Forelimb muscle (tissue), 1 donor: ENCODE measurements around the gene CLEC20A. TPM values are rescaled to one million over a fixed set of nuclear protein-coding genes. Genes with fewer than 3 reads are reported as not detected.

ENCODE experiments used
- DNase-seq: peaks from one replicate; pipeline ENCODE4 v3.0.0-alpha.2; 2013; ENCODE audit warnings: low read depth
- polyA plus RNA-seq: library from polyadenylated mRNA; unstranded; fragments of 120-200 nt; gene quantifications from one replicate; pipeline ENCODE4 v1.2.1, GENCODE V29; 2013; ENCODE audit not compliant: insufficient read length

CLEC20A gene
- polyA plus RNA-seq, 1 donor: not detected

DNA sequence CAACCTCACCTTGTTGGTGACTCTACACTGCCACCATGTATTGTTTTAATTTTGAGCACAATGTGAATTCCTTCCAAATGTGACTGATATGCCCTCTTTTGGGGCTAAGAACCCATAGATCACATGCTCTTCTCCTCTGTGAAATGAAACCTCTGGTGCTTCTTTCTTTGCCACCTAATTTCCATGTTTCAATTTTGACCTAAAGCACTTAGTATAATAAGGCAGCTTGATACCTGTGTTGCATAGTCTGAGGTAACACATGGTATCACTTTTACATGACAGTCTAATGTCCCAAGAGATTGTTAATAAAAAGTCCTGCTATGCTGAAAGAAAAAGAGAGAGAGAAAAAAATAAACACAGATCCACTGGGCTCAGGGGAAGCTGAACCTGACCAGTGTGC, 24.2 kb downstream of the CLEC20A start:
- DNase-seq: no peak

DNA sequence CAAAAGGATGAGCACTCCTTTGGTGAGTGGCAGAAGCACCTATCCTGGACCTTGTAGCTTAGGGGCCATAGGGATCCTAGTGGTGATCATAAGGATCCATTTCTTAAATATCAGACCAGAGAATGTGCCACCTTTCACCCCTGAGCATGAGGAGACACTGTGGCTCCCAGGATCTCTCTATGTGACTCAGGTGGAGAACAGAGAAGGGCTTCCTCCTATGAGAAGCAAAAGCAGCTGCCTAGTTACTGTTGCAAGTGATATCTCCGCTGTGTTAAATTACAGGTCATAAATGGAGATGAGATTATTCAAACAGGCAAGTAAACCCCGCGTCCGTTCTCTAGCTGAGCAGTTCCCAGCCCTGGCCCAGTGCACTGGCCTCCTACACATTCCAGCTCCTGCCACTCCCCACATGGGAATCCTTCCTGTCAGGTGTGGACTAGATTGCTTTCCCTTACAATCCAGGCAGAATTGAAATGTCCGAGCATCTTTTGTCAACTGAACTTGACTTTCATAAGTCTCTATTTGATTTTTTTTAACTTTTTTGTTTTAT, 26.3 kb downstream of the CLEC20A start:
- DNase-seq: no peak

DNA sequence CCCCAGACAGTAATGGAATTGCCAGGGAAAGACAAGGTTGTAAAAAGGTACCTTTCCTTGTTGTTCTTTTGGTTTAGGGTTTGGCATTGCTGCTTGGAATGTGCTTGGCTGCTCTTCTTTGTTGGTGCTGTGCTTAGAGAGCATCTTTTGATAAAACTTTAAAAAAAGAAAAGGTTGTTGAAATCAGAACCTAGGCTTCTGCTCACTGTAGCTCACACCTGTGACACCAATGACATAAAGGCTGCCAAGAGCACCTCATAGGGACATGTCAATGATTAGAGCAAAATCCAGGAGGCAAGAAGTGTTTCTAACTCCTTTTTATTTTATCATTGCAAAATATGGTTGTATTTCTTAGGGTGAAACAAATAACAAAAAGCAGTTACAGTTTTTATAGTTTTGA, 28.9 kb downstream of the CLEC20A start:
- no peak for DNase-seq

DNA sequence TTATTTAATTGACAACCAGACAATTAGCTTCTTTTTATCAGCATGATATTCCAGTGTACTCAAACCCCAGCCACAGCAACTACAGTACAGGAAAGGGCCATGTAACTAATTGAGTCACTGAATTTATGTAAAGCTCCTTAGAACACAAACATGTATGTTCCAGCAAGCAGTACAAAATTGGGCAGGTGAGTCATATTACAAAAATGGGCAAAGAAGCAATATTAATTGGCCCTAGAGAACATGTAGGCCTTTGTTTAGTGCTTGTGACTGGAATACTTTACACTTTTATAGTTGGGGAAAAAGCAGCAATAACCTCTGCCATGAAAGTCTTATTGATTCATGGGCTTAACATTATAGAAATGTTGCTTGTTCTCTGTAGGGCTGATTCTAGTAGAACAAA, 31.8 kb downstream of the CLEC20A start:
- DNase-seq: no peak

DNA sequence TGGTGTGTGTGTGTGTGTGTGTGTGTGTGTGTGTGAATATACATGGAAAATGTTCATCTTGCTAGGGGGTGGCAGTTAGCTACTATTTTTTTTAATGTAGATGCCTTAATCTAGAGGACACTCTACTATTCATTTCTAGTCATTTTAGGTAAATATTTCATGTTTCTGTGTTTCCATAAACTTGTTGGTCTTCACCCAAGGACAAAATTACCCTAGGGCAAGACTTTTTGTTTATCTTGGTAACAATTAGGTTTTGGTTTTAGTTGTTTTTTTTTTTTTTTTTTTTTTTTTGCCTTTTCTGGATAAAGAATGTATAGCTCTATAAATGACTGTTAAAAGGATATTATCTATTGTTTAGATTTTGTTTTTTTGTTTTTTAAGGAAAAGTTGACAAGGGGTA, 32.2 kb downstream of the CLEC20A start:
- no peak for DNase-seq

DNA sequence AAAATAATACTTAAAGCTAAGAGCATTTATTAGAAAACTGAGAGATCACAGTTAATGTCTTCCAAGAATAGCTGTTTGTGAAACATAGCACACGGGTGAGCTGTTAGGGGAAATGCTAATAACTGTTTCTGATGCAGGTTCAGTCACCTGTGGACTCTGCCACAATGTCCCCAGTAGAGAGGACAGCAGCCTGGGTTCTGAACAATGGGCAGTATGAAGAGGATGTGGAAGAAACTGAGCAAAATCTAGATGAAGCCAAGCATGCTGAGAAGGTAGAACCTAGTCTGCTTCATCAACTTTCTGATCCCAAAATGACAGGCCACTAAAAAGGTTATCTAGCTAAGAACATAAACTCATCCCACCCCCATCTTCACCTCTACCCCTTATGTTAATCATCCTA, 32.6 kb downstream of the CLEC20A start:
- no peak for DNase-seq

DNA sequence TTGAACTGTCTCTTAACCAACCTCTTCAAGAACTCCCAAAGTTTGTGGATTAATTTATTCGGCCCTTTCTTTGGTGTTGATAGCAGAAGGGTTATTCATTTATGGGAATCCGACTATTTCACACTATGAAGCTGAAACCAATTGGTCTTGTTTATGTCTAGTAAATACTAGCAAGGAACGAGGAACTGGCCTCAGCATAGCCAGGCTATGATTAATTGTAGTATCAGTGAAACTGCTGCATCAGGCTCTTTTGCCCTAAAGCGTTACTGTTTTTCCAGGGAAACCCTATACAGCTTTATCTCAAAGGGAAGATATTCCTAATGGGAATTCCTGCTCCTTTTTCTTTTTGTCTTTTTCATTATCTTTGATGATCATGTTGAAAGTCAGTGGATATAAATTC, 35.1 kb downstream of the CLEC20A start:
- no peak for DNase-seq

DNA sequence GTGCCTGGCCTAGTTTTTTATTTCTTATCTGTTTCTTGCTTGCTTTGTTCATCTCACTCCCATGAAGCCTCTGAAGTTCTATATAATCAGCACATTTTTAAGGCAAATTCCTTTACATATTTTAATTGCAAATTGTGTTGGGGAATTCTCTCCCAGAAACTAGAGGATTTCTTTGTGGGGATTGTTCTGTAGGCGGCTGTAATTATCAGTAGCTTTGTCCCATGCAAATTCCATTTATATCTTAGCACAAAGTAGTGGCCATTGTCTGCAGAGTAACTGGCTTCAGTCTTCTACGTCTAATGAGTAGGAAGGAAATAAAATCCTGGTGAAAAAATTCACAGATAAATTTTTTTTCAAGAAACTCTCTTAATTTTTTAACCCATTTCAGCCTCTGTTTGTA, 35.7 kb downstream of the CLEC20A start:
- DNase-seq: no peak

DNA sequence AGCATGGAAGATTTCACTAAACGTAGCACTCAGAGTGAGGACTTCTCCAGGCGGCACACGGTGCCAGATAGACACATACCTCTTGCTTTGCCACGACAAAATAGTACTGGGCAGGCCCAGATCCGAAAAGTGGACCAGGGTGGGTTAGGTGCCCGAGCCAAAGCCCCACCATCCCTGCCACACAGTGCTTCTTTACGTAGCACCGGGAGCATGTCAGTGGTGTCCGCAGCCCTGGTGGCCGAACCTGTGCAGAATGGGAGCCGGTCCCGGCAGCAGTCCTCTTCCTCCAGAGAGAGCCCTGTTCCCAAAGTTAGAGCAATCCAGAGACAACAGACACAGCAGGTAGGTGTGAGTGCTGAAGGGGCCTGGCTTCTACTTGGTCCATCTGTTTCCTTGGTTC, 38.6 kb downstream of the CLEC20A start:
- DNase-seq: no peak

DNA sequence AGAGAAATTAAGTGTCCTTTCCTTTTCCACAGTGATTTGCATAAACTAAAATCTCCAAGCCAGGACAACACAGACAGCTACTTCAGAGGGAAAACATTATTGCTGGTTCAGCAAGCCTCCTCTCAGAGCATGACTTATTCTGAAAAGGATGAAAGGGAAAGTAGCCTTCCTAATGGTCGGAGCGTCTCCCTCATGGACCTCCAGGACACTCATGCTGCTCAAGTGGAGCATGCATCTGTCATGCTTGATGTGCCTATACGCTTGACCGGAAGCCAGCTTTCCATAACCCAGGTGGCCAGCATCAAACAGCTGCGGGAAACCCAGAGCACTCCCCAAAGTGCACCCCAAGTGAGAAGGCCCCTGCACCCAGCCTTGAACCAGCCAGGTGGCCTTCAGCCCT, 39.1 kb downstream of the CLEC20A start:
- no peak for DNase-seq

DNA sequence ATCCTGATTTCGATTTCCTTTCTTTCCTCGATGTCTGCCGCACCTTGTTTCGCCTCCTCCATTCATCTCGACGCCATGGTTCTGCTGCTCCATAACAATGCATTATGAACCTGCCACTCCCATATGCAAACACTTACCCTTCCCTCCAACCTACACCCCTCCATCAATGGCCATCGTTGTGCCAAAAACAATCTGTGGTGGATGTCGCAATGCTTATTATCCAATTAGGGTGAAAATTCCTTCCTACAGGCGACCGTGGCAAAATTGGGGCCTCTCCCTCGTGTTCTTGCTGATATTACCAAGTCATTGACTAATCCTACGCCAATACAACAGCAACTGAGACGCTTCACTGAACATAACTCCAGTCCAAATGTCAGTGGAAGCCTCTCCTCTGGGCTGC, 40.3 kb downstream of the CLEC20A start:
- DNase-seq: no peak

DNA sequence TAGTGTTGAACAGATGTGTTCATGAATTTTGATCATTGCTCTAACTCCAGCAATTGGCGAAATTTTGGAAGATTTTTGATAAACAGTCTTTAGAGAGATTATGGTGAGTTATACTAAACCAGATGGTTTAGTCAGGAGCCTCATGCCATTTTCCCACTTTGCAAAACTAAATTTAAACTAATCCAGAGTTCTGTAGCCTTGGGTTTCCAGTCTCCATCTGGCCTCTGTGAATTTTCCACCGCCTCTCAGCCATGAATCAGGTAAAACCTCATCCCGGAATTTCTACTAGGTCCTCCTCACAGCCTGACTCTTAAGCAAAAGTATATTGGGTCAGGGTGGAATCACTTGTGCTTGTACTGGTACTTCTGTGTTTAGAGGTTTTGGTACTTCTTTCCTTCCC, 44.8 kb downstream of the CLEC20A start:
- no peak for DNase-seq

DNA sequence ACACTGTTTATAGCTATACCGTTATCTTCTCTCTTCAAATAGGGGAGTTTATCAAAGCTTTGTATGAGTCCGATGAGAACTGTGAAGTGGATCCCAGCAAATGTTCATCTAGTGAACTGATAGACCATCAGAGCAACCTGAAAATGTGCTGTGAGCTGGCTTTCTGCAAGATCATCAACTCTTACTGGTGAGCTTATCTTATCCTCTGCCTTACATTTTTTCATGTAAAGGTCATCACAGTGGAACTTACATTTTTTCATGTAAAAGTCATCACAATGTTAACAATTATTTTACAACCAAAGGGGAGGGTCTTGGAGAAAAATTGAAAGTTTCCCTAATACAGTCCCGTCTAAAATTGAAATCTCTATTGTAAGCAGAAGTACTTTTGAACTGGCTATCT, 45.2 kb downstream of the CLEC20A start:
- DNase-seq: no peak

DNA sequence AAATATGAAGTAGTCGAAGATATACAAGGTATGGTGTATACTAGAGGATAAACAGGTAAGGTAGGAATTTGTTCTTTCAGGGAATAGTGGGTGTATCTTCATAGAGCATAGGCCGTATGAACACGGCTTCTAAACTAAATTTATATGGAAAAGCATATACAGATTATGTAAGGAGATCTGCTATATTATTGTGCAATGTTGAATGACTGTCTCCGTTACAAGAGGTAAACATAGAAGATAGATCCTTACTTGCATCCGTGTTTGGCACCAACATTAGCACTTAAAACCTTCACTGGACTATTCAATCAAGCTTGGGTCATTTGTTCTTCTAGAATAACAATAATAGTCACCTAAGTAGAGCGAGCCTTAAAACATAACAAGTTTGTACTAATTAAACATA, 45.9 kb downstream of the CLEC20A start:
- no peak for DNase-seq

DNA sequence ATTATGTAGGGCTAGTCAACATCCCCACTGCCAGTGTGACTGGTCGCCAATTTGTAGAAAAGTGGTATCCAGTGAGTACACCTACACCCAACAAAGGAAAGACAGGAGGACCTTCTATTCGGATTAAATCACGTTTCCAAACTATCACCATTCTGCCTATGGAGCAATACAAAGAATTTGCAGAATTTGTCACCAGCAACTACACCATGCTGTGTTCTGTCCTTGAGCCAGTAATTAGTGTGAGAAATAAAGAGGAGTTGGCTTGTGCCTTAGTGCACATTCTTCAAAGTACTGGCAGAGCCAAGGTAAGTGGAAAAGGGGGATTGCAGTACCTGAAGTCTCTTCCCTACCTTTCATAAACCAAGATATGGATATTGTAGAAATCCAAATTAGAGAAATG, 53.8 kb downstream of the CLEC20A start:
- DNase-seq: no peak

DNA sequence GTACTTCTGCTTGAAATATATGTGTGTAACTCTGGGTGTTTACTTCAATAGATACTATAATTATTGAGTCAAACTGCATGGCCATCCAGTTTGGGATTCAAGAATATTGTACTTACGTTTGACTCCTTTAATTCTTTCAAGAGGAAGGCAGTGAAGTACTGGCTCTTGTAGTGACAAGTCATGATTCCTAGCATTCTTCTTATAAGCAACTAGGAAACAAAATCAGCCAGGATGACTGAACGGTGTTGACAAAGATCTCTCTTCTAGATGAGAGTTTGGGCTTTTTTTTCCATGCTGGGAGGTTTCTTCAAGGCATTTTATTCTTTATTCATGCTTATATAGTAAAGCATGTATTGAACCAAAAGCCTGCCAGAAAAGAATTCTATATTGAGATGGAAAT, 58.3 kb downstream of the CLEC20A start:
- DNase-seq: no peak

DNA sequence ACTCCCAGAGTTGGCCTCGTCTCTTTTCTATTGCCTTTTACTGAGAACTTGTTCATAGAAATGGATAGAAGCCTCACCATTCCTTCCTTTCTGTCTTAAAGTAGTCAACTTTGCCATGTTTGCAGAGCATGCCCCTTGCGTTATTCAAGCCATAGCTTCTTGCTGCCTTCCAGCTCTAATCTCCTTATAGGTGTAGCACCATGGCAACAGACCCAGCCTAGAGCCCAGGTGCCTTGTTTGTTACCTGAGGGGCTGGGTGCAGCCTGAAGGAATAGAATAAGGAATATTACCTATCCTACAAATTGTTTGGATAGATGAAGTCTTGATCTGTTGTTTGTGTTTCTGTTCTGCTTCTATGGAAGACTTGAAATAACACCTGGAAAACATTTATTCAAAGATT, 59.9 kb downstream of the CLEC20A start:
- DNase-seq: no peak

DNA sequence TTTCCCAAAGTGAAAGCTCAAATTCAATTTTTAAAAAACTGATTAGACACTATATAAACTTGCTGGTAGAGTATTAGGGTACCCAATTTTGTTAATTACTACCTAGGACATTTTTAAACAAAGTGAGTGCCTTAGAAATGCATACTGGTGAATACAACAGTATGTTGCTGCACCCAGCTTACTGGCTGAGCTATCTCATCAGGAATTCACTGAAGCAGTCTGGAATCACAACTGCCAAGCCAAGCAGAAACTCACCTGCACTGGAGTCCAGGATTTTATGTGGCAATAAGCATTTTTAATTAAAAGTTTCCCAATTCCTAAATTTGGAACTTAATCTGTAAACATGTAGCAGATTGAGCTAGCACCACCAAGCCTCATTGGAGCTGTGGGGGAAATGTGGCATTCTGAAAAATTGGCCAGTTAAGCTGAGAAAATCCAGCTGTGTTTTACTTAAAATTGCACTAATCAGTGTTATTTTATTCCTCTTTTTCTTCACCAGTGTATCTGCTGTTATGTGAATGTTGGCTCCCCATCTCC, 61.8 kb downstream of the CLEC20A start:
- no peak for DNase-seq

DNA sequence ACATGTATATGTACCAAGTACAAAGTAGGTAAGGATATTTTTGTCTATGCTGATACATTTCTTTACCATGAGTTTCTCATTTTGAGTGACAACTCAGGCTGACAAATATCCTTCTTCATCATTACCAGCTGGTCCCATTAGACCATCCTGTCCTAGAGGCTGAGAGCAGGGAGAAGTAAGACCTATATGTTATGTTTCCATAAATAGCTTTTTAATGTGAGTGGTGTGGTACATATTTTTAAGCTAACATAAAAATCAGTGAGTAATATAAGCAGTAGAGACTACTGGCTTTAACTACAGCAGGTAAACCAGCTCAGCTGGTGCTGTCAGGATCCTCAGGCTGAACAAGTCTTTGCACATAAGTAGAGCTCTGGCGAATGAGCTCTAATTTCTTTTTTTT, 62.4 kb downstream of the CLEC20A start:
- no peak for DNase-seq

Other genes starting within 250 kb of the CLEC20A start
- 0.14 TPM for gene TEX35, start 16.1 kb upstream of the CLEC20A start, polyA plus RNA-seq
- gene RALGPS2, start 228.3 kb upstream of the CLEC20A start, polyA plus RNA-seq: 39.6 TPM